Measurements from ENCODE around the gene EFHC2.

The EFHC2 gene

DNA sequence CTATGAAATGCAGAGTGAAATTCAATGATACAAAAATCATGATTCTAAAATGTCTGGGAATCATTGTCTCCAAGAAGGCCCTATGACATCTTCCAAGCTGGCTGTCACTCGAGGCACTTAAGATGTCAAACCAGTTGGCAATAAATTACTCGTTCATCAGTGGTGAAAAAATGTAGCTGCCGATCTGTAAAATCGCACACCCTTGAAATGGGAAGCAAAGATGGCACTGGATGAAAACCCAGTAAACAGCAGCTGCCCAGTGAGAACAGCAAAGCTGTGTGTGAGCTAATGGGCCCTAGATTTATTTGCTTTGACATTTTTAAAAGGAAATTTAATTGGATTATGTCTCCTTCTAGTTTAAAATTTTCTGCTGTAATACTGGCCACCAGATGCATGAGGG lies 188.3 kb downstream of the EFHC2 start:
- 80% methylated on average over 4 of the region's 4 CpGs for WGBS (ENCODE audit: insufficient coverage)
- no peak for DNase-seq
- no peak overlapping the region for H3K27ac ChIP-seq (ENCODE audit: insufficient read depth in 1 of 2, low read depth in 1 of 2, low read length in 2 of 2, poor library complexity in 1 of 2, severe bottlenecking in 2 of 2)
- peaks cover 0 to 11% (median 0%) of the 10 kb centered on the region in 5 experiments for H3K27me3 ChIP-seq (replicated peaks in 2 of 5; ENCODE audit: control insufficient read depth in 4 of 5, insufficient read depth in 5 of 5, low read length in 4 of 5)
- no peaks in the 10 kb centered on the region for H3K4me1 ChIP-seq (ENCODE audit: control extremely low read depth in 1 of 4, control insufficient read depth in 4 of 4, insufficient read depth in 4 of 4, low read length in 3 of 4)
- ChIA-PET CTCF (no interaction called here), POLR2A (no interaction called here)
- no peak overlapping the region for H3K4me3 ChIP-seq (ENCODE audit: control insufficient read depth in 1 of 7, extremely low read depth in 1 of 7, insufficient read depth in 4 of 7, low read depth in 2 of 7, low read length in 6 of 7)
- peaks cover 0 to 4% (median 2%) of the 10 kb centered on the region in 4 experiments for H3K36me3 ChIP-seq (ENCODE audit: control insufficient read depth in 4 of 4, insufficient read depth in 4 of 4, low read length in 3 of 4)
- no peaks in the 10 kb centered on the region for H3K9me3 ChIP-seq (ENCODE audit: control extremely low read depth in 1 of 5, control insufficient read depth in 4 of 5, insufficient read depth in 2 of 5, low read depth in 1 of 5, low read length in 4 of 5)

- no peaks in the 10 kb centered on the region for H3K4me1 ChIP-seq (ENCODE audit: control extremely low read depth in 1 of 4, control insufficient read depth in 4 of 4, insufficient read depth in 4 of 4, low read length in 3 of 4)
- ChIA-PET POLR2A (no interaction called here), CTCF (no interaction called here)
- H3K27ac ChIP-seq (ENCODE audit: insufficient read depth in 1 of 2, low read depth in 1 of 2, low read length in 2 of 2, poor library complexity in 1 of 2, severe bottlenecking in 2 of 2): no peak overlapping the region
- H3K9me3 ChIP-seq (ENCODE audit: control extremely low read depth in 1 of 5, control insufficient read depth in 4 of 5, insufficient read depth in 2 of 5, low read depth in 1 of 5, low read length in 4 of 5): no peaks in the 10 kb centered on the region
- DNase-seq: peak in 2 of 3 donors; percentile 34 to 36
- H3K4me3 ChIP-seq (ENCODE audit: control insufficient read depth in 1 of 7, extremely low read depth in 1 of 7, insufficient read depth in 4 of 7, low read depth in 2 of 7, low read length in 6 of 7): no peak overlapping the region
- peaks cover 0 to 11% (median 0%) of the 10 kb centered on the region in 5 experiments for H3K27me3 ChIP-seq (replicated peaks in 2 of 5; ENCODE audit: control insufficient read depth in 4 of 5, insufficient read depth in 5 of 5, low read length in 4 of 5)
- WGBS (ENCODE audit: insufficient coverage): no CpG with 5 or more reads among the region's 1 CpG
- peaks cover 0 to 4% (median 2%) of the 10 kb centered on the region in 4 experiments for H3K36me3 ChIP-seq (ENCODE audit: control insufficient read depth in 4 of 4, insufficient read depth in 4 of 4, low read length in 3 of 4)
These were observed 190.6 kb downstream of the EFHC2 start for GRCh38 chrX:44152852-44153251.

DNA sequence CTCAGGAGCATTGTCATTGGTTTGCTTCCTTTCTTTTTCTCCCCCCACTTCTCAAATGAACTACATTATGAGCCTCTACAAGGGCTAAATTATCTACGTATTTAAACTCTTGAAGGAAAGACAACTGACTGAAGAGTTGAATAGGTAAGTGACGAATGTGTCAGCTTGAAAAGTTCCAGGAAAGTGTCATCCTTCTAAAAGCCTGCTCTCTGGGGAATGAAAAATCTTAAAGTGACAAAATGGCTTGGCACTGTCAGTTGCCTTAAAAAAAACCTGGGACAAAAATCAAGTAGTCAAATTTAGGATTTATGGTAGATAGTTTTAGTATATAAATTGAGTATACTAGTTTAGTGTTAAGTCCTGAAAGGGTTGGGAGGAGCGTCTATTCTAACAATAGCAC lies 196.3 kb downstream of the EFHC2 start:
- no peak overlapping the region for H3K27ac ChIP-seq (ENCODE audit: insufficient read depth in 1 of 2, low read depth in 1 of 2, low read length in 2 of 2, poor library complexity in 1 of 2, severe bottlenecking in 2 of 2)
- peaks cover 0 to 6% (median 2%) of the 10 kb centered on the region in 4 experiments for H3K36me3 ChIP-seq (ENCODE audit: control insufficient read depth in 4 of 4, insufficient read depth in 4 of 4, low read length in 3 of 4)
- POLR2A ChIA-PET: no interaction called here
- H3K27me3 ChIP-seq (replicated peaks in 2 of 5; ENCODE audit: control insufficient read depth in 4 of 5, insufficient read depth in 5 of 5, low read length in 4 of 5): peaks cover 0 to 5% (median 0%) of the 10 kb centered on the region in 5 experiments
- H3K4me3 ChIP-seq (ENCODE audit: control insufficient read depth in 1 of 7, extremely low read depth in 1 of 7, insufficient read depth in 4 of 7, low read depth in 2 of 7, low read length in 6 of 7): no peak overlapping the region
- no peaks in the 10 kb centered on the region for H3K9me3 ChIP-seq (ENCODE audit: control extremely low read depth in 1 of 5, control insufficient read depth in 4 of 5, insufficient read depth in 2 of 5, low read depth in 1 of 5, low read length in 4 of 5)
- 83% methylated on average over 2 of the region's 3 CpGs for WGBS (ENCODE audit: insufficient coverage)
- H3K4me1 ChIP-seq (ENCODE audit: control extremely low read depth in 1 of 4, control insufficient read depth in 4 of 4, insufficient read depth in 4 of 4, low read length in 3 of 4): no peaks in the 10 kb centered on the region
- DNase-seq: no peak
- CTCF ChIA-PET: no interaction called here

DNA sequence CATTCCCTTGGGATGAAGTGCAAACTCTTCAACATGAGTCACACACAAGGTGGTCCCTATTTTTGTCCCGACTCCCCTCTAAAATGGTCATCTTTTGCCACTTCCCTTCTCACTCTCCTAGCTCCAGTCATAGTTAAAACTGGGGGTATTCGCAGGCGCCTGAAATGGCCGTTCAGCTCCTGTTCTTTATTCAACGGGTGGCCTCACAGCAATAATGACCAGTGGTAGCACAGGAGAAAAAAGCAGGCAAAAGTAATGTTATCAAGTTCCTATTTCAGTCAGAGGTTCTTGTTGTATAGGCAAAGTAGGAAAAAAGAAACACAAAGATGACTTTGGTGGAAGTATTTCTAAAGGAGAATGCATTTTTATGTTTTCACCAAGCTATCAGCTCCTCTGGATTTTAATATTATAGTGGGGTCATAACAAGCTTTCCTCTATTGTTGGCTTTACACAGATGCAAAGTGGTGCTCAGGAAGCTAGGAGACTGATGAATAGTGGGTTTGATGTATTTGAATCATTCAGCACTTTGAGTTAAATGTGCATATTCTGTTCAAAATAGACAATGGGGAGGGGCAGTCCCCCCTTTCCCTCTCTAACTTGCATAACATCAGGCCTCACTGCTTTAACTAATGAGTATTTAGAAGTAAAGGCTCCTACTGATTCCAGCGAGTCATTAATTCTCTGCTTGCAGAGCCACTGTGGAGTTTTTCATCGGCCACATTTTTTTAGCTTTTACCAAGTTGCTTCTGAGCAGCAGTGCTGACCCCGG lies 199.1 kb downstream of the EFHC2 start:
- H3K4me3 ChIP-seq (ENCODE audit: control insufficient read depth in 1 of 7, extremely low read depth in 1 of 7, insufficient read depth in 4 of 7, low read depth in 2 of 7, low read length in 6 of 7): no peak overlapping the region
- ChIA-PET POLR2A (no interaction called here), CTCF (no interaction called here)
- H3K36me3 ChIP-seq (ENCODE audit: control insufficient read depth in 4 of 4, insufficient read depth in 4 of 4, low read length in 3 of 4): peaks cover 0 to 2% (median 0%) of the 10 kb centered on the region in 4 experiments
- H3K9me3 ChIP-seq (ENCODE audit: control extremely low read depth in 1 of 5, control insufficient read depth in 4 of 5, insufficient read depth in 2 of 5, low read depth in 1 of 5, low read length in 4 of 5): no peaks in the 10 kb centered on the region
- DNase-seq: no peak
- no peak overlapping the region for H3K27ac ChIP-seq (ENCODE audit: insufficient read depth in 1 of 2, low read depth in 1 of 2, low read length in 2 of 2, poor library complexity in 1 of 2, severe bottlenecking in 2 of 2)
- peaks cover 0 to 5% (median 0%) of the 10 kb centered on the region in 5 experiments for H3K27me3 ChIP-seq (replicated peaks in 2 of 5; ENCODE audit: control insufficient read depth in 4 of 5, insufficient read depth in 5 of 5, low read length in 4 of 5)
- 64% methylated on average over 7 of the region's 8 CpGs for WGBS (ENCODE audit: insufficient coverage)
- no peaks in the 10 kb centered on the region for H3K4me1 ChIP-seq (ENCODE audit: control extremely low read depth in 1 of 4, control insufficient read depth in 4 of 4, insufficient read depth in 4 of 4, low read length in 3 of 4)

GRCh38 chrX:44143061-44143602 lies 200.3 kb downstream of the EFHC2 start:
- Histone ChIP-seq H3K4me3 (ENCODE audit: control insufficient read depth in 1 of 7, extremely low read depth in 1 of 7, insufficient read depth in 4 of 7, low read depth in 2 of 7, low read length in 6 of 7) (no peak overlapping the region), H3K36me3 (ENCODE audit: control insufficient read depth in 4 of 4, insufficient read depth in 4 of 4, low read length in 3 of 4) (peaks cover 0 to 2% (median 0%) of the 10 kb centered on the region in 4 experiments), H3K27ac (ENCODE audit: insufficient read depth in 1 of 2, low read depth in 1 of 2, low read length in 2 of 2, poor library complexity in 1 of 2, severe bottlenecking in 2 of 2) (no peak overlapping the region), H3K4me1 (ENCODE audit: control extremely low read depth in 1 of 4, control insufficient read depth in 4 of 4, insufficient read depth in 4 of 4, low read length in 3 of 4) (no peaks in the 10 kb centered on the region), H3K9me3 (ENCODE audit: control extremely low read depth in 1 of 5, control insufficient read depth in 4 of 5, insufficient read depth in 2 of 5, low read depth in 1 of 5, low read length in 4 of 5) (peaks cover 0 to 3% (median 2%) of the 10 kb centered on the region in 5 experiments), H3K27me3 (replicated peaks in 2 of 5; ENCODE audit: control insufficient read depth in 4 of 5, insufficient read depth in 5 of 5, low read length in 4 of 5) (peaks cover 0 to 5% (median 0%) of the 10 kb centered on the region in 5 experiments)
- ChIA-PET POLR2A (no interaction called here), CTCF (no interaction called here)
- 100% methylated on average over 2 of the region's 3 CpGs for WGBS (ENCODE audit: insufficient coverage)
- DNase-seq: no peak

DNA sequence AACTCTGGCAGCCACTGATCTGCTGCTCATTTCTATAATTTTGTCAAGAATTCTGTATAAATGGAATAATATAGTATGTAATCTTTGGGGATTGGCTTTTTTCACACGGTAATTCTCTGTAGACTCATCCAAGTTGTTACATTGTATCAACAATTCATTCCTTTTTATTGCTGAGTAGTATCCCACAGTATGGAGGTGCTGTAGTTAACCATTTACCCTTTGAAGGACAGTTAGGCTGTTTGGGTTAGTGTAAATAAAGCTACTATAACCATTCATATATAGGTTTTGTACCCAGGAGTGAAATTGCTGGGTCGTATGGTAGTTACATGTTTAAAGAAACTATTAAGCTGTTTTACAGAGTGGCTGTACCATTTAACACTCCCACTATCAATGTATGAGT lies 213.3 kb downstream of the EFHC2 start:
- H3K4me1 ChIP-seq (ENCODE audit: control extremely low read depth in 1 of 4, control insufficient read depth in 4 of 4, insufficient read depth in 4 of 4, low read length in 3 of 4): no peaks in the 10 kb centered on the region
- H3K27ac ChIP-seq (ENCODE audit: insufficient read depth in 1 of 2, low read depth in 1 of 2, low read length in 2 of 2, poor library complexity in 1 of 2, severe bottlenecking in 2 of 2): no peak overlapping the region
- WGBS (ENCODE audit: insufficient coverage): no CpG with 5 or more reads among the region's 2 CpGs
- no peak for DNase-seq
- no peaks in the 10 kb centered on the region for H3K9me3 ChIP-seq (ENCODE audit: control extremely low read depth in 1 of 5, control insufficient read depth in 4 of 5, insufficient read depth in 2 of 5, low read depth in 1 of 5, low read length in 4 of 5)
- H3K27me3 ChIP-seq (replicated peaks in 2 of 5; ENCODE audit: control insufficient read depth in 4 of 5, insufficient read depth in 5 of 5, low read length in 4 of 5): peaks cover 0 to 4% (median 0%) of the 10 kb centered on the region in 5 experiments
- POLR2A ChIA-PET: no interaction called here
- H3K36me3 ChIP-seq (ENCODE audit: control insufficient read depth in 4 of 4, insufficient read depth in 4 of 4, low read length in 3 of 4): no peaks in the 10 kb centered on the region
- H3K4me3 ChIP-seq (ENCODE audit: control insufficient read depth in 1 of 7, extremely low read depth in 1 of 7, insufficient read depth in 4 of 7, low read depth in 2 of 7, low read length in 6 of 7): no peak overlapping the region
- CTCF ChIA-PET: no interaction called here

- CTCF ChIA-PET: no interaction called here
- WGBS (ENCODE audit: insufficient coverage): 100% methylated on average over 2 of the region's 2 CpGs
These were observed 230.1 kb downstream of the EFHC2 start for GRCh38 chrX:44113337-44113736.

More at GRCh38 chrX:44113337-44113736, 230.1 kb downstream of the EFHC2 start:
- Histone ChIP-seq H3K9me3 (ENCODE audit: control extremely low read depth in 1 of 5, control insufficient read depth in 4 of 5, insufficient read depth in 2 of 5, low read depth in 1 of 5, low read length in 4 of 5) (no peaks in the 10 kb centered on the region), H3K4me1 (ENCODE audit: control extremely low read depth in 1 of 4, control insufficient read depth in 4 of 4, insufficient read depth in 4 of 4, low read length in 3 of 4) (no peaks in the 10 kb centered on the region), H3K27ac (ENCODE audit: insufficient read depth in 1 of 2, low read depth in 1 of 2, low read length in 2 of 2, poor library complexity in 1 of 2, severe bottlenecking in 2 of 2) (no peak overlapping the region), H3K36me3 (ENCODE audit: control insufficient read depth in 4 of 4, insufficient read depth in 4 of 4, low read length in 3 of 4) (no peaks in the 10 kb centered on the region), H3K27me3 (replicated peaks in 2 of 5; ENCODE audit: control insufficient read depth in 4 of 5, insufficient read depth in 5 of 5, low read length in 4 of 5) (peaks cover 0 to 7% (median 0%) of the 10 kb centered on the region in 5 experiments), H3K4me3 (ENCODE audit: control insufficient read depth in 1 of 7, extremely low read depth in 1 of 7, insufficient read depth in 4 of 7, low read depth in 2 of 7, low read length in 6 of 7) (no peak overlapping the region)
- POLR2A ChIA-PET: no interaction called here
- DNase-seq: no peak

Data from common myeloid progenitor, CD34-positive (primary cell).